ENCODE measurements around the gene TTC24.
"Not testable (repeated sequence)": the region's sequence is repeated elsewhere in the genome, so short reads cannot be mapped to it uniquely, and the experiment has no call there.

Gene TTC24

GRCh38 chr1:156579472-156579871, at the start of gene TTC24:
Gene TTC24, plus strand, starts transcription at chr1:156579723. Its CDS starts 1,642 bp downstream, at chr1:156581365.
- DNase-seq (ENCODE audit: low read depth in 2 of 2): no peak

DNA sequence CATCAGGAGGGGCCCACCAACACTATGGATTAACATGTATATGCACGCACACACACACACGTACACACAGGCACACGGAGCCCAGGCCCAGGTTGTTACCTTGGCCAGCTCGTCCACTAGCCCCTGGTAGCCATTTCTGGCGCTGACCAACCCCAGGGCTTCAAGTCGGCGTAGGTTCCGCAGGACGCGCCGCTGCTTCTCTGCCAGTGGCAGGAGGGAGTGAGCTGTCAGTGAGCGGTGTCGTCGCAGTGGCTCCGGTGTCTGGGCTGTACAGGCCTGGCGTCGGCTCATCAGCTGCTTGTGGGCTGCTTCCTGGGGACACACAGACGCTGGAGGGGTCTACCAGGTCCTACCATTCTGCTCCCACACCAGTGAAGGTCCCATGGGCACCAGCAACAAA, 49.5 kb upstream of the TTC24 start:
- no peak for DNase-seq (ENCODE audit: low read depth in 2 of 2)

GRCh38 chr1:156532374-156532773, 47.1 kb upstream of the TTC24 start:
- no peak for DNase-seq (ENCODE audit: low read depth in 2 of 2)

- DNase-seq (ENCODE audit: low read depth in 2 of 2): no peak
Measured at GRCh38 chr1:156533568-156534220, 45.8 kb upstream of the TTC24 start.

GRCh38 chr1:156534424-156535060, 45.0 kb upstream of the TTC24 start:
- DNase-seq (ENCODE audit: low read depth in 2 of 2): no peak

- no peak for DNase-seq (ENCODE audit: low read depth in 2 of 2)
Measured at GRCh38 chr1:156537027-156537426, 42.5 kb upstream of the TTC24 start.

DNA sequence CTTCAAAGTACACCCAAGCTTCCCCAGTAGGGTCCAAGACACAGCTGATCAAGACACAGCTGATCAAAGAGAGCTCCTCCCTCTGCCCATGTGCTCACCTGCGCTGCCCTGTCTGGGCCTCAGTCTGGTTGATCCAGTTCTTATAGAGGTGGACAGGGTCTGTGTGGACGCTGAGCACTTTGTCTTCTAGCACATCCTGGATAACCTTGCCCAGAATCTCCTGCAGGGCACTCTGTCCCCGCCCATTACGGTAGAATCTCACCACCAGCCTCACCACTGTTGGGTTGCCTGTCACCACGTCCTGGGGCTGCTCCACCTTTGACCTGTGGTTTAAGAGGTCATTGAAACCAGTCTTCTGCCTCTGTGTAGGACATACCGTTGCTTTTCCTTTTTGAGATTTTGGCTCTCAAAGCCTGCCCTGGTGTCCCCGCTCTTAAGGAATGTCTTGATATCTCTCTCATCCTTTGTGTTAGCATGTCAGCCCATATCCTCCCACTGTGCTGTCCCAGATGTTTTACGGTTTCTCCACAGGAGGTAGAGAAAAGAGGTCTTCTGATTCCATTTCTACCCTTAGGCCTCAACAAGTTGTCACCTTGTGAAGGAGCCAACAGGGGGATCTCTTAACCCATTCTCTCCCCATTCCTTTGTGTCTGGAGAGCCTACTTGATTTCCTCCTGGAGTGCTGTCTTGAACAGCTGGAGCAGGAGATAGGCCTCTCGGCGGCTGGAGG, 40.6 kb upstream of the TTC24 start:
- no peak for DNase-seq (ENCODE audit: low read depth in 2 of 2)

- DNase-seq (ENCODE audit: low read depth in 2 of 2): no peak
Measured at GRCh38 chr1:156539818-156540355, 39.6 kb upstream of the TTC24 start.

- no peak for DNase-seq (ENCODE audit: low read depth in 2 of 2)
Measured at GRCh38 chr1:156540955-156541354, 38.6 kb upstream of the TTC24 start.

DNA sequence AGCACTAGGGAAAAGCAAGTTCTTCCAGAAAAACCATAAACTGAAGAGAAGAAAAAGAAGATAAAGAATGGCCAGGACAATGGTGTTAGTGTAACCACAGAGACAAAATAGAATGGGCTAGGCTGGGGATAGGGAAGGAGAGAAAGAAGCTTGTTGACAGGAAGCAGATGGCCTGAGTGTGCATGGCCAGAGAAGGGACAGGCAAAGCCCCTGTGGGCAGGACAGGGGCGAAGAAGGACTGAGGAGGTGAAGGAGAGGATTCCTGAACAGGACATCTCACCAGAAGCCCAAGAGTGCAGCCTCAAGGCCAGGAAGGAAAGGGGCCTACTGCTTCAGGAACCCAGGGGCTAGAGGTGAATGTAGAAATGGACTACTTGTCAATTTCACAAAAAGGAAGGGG, 36.5 kb upstream of the TTC24 start:
- DNase-seq (ENCODE audit: low read depth in 2 of 2): no peak

DNA sequence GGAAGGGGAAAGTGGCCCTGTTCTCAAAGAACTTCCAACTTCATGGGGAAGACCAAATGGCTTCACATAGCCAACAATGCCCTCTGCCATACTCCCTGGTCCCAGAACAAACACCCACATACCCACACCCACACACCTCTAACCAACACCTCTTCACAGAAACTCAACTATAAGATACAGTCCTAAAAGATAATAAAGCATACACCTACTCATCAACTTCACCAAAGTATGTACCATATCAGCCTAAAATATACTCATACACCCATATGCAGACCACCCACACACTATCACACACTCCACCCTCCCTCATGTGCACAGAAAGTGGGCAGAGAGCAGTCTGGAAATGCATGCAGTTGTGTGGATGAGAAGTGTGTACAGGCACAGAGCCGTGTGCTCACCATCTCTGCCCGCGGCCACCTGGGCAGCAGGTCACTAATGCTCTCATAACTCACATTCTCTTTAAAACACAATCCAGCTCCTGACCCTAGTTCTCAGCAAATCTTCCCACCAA, 34.9 kb upstream of the TTC24 start:
- DNase-seq (ENCODE audit: low read depth in 2 of 2): no peak

DNA sequence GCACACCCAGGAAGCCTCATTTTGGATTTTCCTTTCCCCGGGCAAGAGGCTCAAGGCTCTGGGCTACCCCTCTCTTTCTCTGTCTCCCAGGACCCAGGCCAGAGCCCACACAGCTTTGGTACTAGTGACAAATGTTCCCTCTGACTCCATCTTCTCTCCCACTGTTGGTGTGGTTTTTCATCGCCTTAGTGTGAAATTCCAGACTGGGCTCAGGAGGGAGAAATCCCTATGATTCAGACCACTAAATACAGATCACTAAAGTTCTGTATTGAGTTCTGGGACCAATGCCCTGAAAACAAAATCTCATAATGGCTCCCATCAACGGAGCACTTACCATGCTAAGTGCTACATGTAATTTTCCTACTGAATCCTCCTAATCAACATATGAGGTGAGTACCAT, 33.3 kb upstream of the TTC24 start:
- no peak for DNase-seq (ENCODE audit: low read depth in 2 of 2)

DNA sequence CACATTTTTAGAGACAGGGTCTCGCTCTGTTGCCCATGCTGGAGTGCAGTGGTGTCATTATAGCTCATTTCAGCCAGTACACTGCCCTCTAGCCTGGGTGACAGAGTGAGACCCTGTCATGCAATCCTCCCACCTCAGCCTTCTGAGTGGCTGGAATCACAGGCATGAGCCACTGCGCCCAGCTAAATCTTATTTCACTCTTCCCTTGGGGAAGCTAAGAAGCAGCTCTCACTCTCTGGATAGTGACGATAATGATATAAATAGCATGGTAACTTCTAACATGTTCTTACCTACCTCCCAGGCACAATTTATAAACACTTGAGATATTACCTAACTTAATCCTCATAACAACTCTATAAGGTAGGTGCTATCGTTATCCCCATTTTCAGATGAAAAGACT, 32.1 kb upstream of the TTC24 start:
- DNase-seq (ENCODE audit: low read depth in 2 of 2): no peak

- DNase-seq (ENCODE audit: low read depth in 2 of 2): no peak
Measured at GRCh38 chr1:156547982-156548381, 31.5 kb upstream of the TTC24 start.

- DNase-seq (ENCODE audit: low read depth in 2 of 2): no peak
Measured at GRCh38 chr1:156549390-156549789, 30.1 kb upstream of the TTC24 start.

DNA sequence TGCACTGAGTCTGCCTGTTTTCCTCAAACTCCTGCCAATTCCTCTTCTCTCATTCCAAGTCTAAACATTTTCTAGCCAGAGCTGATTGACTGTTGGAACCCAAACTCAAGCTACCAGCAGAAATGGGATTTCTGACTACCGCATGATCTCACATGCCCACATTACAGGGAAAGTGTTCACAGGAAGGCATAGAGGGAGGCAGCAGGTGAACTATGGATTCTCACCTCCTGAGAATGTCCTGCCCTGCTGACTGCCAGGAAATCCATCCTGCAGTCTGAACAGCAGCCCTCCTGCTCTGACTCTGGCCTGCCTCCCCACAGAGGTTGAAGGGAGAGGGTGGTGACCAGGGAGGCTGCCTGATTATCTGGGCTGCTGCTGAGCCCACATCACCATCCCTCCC, 29.7 kb upstream of the TTC24 start:
- no peak for DNase-seq (ENCODE audit: low read depth in 2 of 2)

GRCh38 chr1:156550346-156550745, 29.2 kb upstream of the TTC24 start:
- DNase-seq (ENCODE audit: low read depth in 2 of 2): no peak

- DNase-seq (ENCODE audit: low read depth in 2 of 2): no peak
Measured at GRCh38 chr1:156551066-156551643, 28.4 kb upstream of the TTC24 start.

- DNase-seq (ENCODE audit: low read depth in 2 of 2): no peak
Measured at GRCh38 chr1:156551869-156552268, 27.7 kb upstream of the TTC24 start.

DNA sequence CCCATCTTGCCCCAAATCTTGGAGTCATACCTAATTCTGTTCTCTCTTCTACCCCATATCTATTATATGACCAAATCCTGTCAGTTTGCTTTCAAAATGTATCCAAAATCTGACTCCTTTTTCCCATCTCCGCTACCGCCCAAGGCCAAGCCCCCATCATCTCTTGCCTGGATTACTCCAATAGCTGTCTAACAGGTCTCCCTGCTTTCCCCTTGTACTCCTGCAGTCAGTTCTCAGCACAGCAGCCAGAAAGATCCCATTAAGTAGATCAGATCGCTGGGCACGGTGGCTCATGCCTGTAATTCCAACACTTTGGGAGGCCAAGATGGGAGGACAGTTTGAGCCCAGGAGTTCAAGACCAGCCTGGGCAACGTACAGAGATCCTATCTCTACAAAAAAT, 27.0 kb upstream of the TTC24 start:
- DNase-seq (ENCODE audit: low read depth in 2 of 2): no peak

- DNase-seq (ENCODE audit: low read depth in 2 of 2): not testable (repeated sequence)
Measured at GRCh38 chr1:156552937-156553336, 26.6 kb upstream of the TTC24 start.

DNA sequence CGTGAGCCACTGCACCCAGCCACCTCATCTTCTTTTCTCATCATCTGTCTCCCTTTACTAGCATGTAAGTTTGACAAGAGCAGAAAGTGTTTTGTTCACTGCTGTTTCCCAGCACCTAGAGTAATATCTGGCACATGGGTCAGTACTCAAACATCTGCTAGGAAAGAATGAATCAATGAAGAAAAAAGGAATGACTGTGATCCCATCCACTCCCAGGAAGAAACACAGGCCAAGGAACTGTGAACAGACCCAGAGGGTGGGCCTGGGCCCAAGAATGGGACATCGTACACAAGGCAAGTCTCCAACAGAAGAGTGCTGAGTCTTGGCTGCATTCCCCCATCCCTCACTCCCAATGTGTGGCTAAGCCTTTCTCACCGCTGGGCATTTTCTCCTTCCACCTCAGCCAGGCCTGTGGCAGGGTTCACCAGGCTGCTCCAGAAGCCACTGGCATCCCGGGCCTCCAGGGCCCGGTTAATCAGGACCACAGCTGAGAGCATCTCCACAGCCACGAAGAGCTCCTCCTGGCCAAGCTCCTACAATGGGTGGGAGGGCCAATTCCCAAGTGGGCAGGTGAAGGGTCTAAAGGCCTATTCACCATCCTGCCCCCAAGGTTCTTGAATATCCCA, 25.6 kb upstream of the TTC24 start:
- DNase-seq (ENCODE audit: low read depth in 2 of 2): no peak
